Mammary epithelial cell (primary cell): Measurements from ENCODE around the gene OPN1LW.

Experiments
- CTCF ChIP-seq, 2 donors: IDR thresholded peaks in 1 of 2; conservative IDR thresholded peaks in 1 of 2; 2 replicates each; pipeline ENCODE4 v1.5.1; 2011 to 2012; ENCODE audit warnings: inconsistent platforms in 2 of 2, low read length in 2 of 2, mild to moderate bottlenecking in 2 of 2, control low read depth in 1 of 2, low read depth in 1 of 2; ENCODE audit not compliant: insufficient read depth in 1 of 2; ENCODE audit errors: extremely low read depth in 1 of 2
- EZH2 ChIP-seq: IDR thresholded peaks from 2 replicates; pipeline ENCODE4 v1.6.1; 2012; ENCODE audit warnings: low read length, inconsistent platforms, borderline replicate concordance

GRCh38 chrX:154094833-154095232, 49.2 kb upstream of the OPN1LW start:
- TF ChIP-seq EZH2 = no peak
- TF ChIP-seq CTCF (conservative IDR thresholded peaks at IDR 0.05 in 1 of 2, IDR thresholded peaks at IDR 0.05 in 1 of 2; ENCODE audit: extremely low read depth in 1 of 2, insufficient read depth in 1 of 2, low read depth in 1 of 2, low read length in 2 of 2) = no peak
